Effector CD8-positive, alpha-beta T cell (primary cell): ENCODE data around the gene TLR10.
"Not testable (repeated sequence)": the region's sequence is repeated elsewhere in the genome, so short reads cannot be mapped to it uniquely, and the experiment has no call there.

ENCODE experiments used
- DNase-seq: peaks from one replicate; lab custom pipeline; 2025; lab: John Stamatoyannopoulos, UW

The TLR10 gene

GRCh38 chr4:38802561-38803355 lies 20.0 kb upstream of the TLR10 start:
- no peak for DNase-seq

- no peak for DNase-seq
These were observed 18.2 kb upstream of the TLR10 start for GRCh38 chr4:38800961-38801450.

GRCh38 chr4:38800366-38800765 lies 17.6 kb upstream of the TLR10 start:
- no peak for DNase-seq

- no peak for DNase-seq
These were observed 12.3 kb upstream of the TLR10 start for GRCh38 chr4:38795087-38795486.

- no peak for DNase-seq
These were observed 11.3 kb upstream of the TLR10 start for GRCh38 chr4:38794051-38794450.

- DNase-seq: no peak
These were observed 8.2 kb upstream of the TLR10 start for GRCh38 chr4:38791010-38791409.

- no peak for DNase-seq
These were observed 5.5 kb upstream of the TLR10 start for GRCh38 chr4:38788317-38788716.

- DNase-seq: no peak
These were observed 4.9 kb upstream of the TLR10 start for GRCh38 chr4:38787693-38788092.

GRCh38 chr4:38785901-38786402 lies 3.2 kb upstream of the TLR10 start:
- no peak for DNase-seq

GRCh38 chr4:38785041-38785790 lies 2.4 kb upstream of the TLR10 start:
- no peak for DNase-seq

GRCh38 chr4:38784141-38784540 lies 1.4 kb upstream of the TLR10 start:
- DNase-seq: no peak

- no peak for DNase-seq
These were observed 295 bp upstream of the TLR10 start for GRCh38 chr4:38783109-38783460.

- no peak for DNase-seq
These were observed 932 bp downstream of the TLR10 start for GRCh38 chr4:38781854-38782261.

- no peak for DNase-seq
These were observed 1.8 kb downstream of the TLR10 start for GRCh38 chr4:38780833-38781484.

GRCh38 chr4:38779790-38780189 lies 3.0 kb downstream of the TLR10 start:
- DNase-seq: no peak

- not testable (repeated sequence) for DNase-seq
These were observed 4.9 kb downstream of the TLR10 start for GRCh38 chr4:38777925-38778324.

GRCh38 chr4:38775326-38775725 lies 7.5 kb downstream of the TLR10 start:
- DNase-seq: no peak

- no peak for DNase-seq
These were observed 8.4 kb downstream of the TLR10 start for GRCh38 chr4:38774181-38774955.

- not testable (repeated sequence) for DNase-seq
These were observed 12.5 kb downstream of the TLR10 start for GRCh38 chr4:38770281-38770680.

GRCh38 chr4:38769857-38770256 lies 12.9 kb downstream of the TLR10 start:
- DNase-seq: no peak

- no peak for DNase-seq
These were observed 13.3 kb downstream of the TLR10 start for GRCh38 chr4:38769441-38769840.

GRCh38 chr4:38768968-38769394 lies 13.8 kb downstream of the TLR10 start:
- no peak for DNase-seq
